ENCODE data around the gene GATA3.

The GATA3 gene

GRCh38 chr10:8051109-8051821 is 3.2 kb upstream of the GATA3 start:
- no peak for DNase-seq

DNA sequence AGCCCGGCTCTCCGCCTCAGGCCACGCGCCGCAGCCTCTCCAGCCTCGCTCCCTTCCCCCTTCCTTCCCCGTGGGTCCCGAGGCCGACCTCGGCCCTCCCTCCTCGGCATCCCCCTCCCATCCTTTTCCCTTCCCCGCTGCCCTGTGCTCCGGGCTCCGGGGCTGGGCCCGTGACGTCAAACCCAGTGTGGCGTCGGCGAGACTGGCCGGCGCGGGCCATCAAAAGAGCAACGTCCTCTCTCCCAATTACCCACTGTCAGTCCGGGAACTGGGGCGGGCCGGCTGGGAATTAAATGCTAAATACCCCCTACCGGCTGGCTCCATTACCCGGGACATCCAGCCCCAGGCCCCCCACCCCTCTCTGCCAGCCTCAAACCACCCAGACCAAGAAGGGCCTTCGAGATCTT is 2.6 kb upstream of the GATA3 start:
- DNase-seq: no peak

GRCh38 chr10:8052341-8052955 is 2.0 kb upstream of the GATA3 start:
- no peak for DNase-seq

- no peak for DNase-seq
These were observed 1.5 kb upstream of the GATA3 start for GRCh38 chr10:8052956-8053445.

GRCh38 chr10:8053446-8054243 is 843 bp upstream of the GATA3 start:
- DNase-seq: peak; percentile 93

DNA sequence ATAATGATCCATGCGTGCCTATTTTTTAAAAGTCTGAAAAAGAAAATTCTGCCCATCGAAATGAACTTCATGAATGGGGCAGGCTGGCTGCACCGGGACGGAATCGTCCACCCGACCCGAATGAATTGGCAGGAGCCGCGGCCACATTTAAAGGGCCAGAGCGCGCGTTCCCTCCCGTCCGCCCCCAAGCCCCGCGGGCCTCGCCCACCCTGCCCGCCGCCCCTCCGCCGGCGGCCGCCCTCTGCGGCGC is 319 bp upstream of the GATA3 start:
- no peak for DNase-seq

DNA sequence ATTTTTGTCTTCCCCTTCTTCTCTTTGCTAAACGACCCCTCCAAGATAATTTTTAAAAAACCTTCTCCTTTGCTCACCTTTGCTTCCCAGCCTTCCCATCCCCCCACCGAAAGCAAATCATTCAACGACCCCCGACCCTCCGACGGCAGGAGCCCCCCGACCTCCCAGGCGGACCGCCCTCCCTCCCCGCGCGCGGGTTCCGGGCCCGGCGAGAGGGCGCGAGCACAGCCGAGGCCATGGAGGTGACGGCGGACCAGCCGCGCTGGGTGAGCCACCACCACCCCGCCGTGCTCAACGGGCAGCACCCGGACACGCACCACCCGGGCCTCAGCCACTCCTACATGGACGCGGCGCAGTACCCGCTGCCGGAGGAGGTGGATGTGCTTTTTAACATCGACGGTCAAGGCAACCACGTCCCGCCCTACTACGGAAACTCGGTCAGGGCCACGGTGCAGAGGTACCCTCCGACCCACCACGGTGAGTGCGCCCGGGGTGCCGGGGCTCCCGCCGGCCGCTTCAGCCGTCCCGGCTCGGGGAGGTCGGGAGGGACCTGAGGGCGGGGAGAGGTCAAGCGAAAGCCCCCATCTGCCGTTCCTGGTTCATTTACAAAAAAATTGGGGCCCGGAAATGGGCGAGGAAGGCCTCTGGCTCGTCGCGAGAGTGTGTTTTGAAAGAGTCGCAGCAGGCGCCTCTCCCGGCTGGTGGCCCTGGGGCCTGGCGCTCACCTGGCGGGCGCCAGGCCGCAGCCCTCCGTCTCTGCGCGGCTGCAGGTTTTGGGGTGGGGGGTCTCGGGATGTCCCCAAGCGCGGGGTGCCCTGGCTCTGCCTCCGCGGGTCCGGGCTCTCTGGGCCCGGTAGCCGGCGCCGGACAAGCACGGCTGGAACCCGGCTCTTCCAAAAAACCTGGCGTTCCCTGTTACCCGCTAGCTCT is 1.2 kb downstream of the GATA3 start:
- DNase-seq: no peak

DNA sequence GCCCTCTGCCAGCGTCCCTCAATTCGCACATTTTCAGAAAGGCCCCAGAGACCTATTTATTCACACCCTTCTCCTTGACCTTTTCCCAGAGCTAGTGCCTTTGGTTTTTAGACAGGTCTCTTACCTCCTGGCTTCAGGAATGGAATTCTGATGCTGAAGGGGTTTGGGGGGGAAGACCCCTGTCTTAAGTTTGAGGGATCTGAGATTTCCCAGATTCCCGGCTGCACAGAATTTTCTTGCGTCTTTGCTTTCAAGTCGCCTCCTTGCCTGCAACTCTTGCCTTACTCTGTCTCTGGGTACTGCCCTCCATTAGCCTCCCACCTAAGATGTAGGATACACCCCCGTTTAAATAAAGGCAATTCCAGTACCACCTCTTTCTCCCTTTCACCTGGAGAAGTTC is 1.9 kb downstream of the GATA3 start:
- no peak for DNase-seq

GRCh38 chr10:8056871-8057331 is 2.4 kb downstream of the GATA3 start:
- peak; percentile 67 for DNase-seq

DNA sequence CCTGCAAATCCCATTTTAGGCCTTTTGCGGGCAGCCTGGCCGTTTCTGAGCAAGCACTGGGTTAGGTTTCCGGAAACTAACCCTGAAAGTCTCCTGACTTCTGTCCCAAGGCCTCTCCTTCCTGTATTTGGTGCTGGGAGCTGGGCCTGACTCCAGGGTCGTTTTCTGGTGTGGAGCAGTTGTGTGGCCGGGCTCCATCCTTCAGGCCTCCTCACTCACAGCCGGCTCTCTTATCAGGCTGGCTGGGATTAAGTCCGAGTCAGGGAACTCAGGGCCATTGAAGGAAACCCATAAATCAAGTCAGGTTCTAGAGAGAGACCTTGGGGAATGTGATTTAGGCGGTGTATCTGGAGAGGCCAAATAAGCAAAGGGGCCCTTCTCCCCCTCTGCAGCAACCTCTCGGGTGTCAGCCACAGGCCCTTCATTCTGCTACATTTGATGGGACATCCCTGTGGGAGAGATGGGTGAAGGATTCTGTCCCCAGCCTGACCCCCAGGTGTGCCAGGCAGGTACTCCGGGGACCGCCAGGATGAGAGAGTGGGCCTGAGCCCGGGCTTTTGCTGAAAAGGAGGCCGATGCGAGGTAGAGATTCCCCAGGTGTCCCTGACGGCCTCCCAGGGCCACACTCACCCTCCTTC is 3.3 kb downstream of the GATA3 start:
- DNase-seq: no peak

- DNase-seq: no peak
These were observed 4.0 kb downstream of the GATA3 start for GRCh38 chr10:8058274-8059111.

- no peak for DNase-seq
These were observed 4.9 kb downstream of the GATA3 start for GRCh38 chr10:8059191-8059936.

DNA sequence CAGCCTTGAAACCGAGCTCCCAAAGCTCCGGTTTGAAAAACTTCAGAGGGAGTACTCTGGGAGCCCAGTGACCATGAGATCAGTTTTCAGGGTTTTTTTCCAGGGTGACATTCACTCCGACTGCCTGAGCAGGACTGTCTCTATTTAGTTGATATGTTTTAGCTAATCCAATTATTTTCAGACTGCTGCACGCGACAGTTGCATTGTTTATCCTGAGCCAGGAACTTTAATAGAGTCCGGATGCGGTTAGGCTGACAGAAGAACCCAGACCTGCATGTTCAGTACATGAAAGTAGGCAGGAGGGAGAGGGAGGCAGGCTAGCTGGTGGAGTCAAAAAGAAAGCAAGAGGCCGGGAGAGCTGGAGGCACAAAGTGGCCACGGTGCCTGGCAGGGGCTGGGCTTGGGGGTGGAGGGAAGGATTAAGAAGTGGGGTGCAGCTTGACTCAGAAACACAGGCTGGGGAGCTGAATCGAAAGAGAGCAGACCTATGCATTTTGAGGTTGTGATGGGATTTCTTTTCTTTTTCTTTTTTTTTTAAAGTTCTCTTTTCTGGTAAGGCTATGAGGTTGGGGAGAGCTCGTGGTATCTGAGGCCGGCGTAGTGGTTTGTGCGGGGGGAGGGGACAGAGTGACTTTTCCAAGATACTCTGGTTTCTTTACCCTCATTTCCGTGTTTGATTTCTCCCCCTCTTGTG is 5.7 kb downstream of the GATA3 start:
- peak; percentile 75 for DNase-seq

DNA sequence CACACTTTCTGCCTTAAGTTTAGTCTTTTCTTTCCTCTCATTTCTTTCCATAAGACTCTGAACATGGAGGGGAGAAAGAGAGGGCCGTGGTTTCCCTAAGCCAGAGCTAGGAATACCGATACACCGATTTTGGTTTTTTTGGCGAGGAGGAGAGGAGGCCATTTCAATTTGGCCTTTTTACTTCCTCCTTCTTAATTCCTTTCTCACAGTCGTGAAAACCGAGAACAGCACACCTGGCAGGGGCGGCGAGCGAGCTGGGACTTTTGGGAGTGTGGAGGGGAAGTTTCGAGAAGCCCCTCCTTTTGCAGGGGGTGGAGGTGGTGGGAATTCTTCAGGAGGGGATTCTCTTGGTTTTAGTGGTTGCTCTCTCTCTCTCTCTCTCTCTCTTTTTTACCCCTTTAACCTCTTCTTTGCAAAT is 6.2 kb downstream of the GATA3 start:
- DNase-seq: no peak

GRCh38 chr10:8061274-8062211 is 7.1 kb downstream of the GATA3 start:
- peak; percentile 70 for DNase-seq

DNA sequence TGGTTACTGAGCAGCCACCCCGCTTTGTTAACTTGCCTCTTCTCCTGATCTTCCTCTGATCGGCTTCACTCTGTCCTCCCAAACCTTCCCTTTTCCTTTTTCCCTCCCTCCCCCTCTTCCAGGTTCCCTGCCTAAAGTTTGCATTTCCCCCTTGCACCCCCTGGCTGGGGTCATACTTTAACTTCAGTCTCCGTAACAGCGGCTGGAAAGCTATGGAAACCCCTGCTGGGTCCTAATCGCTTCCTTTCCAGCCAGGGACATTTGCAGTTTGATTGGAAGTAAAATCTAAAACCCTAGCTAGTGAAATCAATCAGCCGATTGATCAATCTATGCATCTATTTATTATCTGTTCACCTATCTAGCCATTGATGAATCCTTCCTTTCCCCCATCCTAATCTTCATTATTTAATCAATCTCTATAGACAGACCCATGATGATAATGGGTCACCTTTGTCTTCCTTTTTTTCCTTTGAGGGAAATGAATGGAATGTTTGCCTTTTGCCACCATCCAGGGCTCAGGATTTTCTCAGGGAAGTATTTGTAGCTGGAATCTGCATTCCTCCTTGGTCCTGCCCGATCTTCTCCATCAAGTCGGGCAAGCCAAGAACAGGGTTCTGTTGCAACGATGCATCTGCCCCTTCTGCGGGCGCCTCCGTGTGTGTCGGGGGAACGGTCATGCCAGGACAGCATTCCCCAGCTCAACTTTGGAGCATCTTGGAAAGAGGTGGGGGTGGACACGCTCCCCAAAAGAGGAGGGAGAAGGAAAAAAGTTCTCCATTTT is 8.8 kb downstream of the GATA3 start:
- no peak for DNase-seq

GRCh38 chr10:8063935-8064334 is 9.4 kb downstream of the GATA3 start:
- no peak for DNase-seq

DNA sequence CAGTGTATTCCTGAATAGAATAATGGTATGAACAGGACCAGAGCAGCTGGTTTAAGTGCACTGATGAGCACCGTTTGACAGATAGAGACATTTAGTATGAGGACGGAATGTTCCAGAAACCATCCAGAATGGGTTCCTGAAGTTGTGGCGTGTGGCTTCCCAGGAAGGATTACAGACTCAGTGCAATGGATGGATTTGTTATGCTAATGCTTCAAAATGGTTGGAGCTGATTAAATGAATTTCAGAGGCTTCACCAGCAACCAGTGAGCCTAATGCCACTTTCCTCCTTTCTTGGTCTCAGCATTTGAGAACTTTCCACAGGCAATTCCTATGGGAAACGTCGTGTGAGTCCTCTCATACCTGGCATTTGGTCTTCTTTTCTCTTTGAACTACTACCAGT is 9.9 kb downstream of the GATA3 start:
- no peak for DNase-seq
